Measurements from ENCODE around the gene CCDC24.

CCDC24 gene

GRCh38 chr1:44045064-44045463, 53.7 kb downstream of the CCDC24 start:
- no peak for DNase-seq
